Stimulated activated naive CD8-positive, alpha-beta T cell treated with anti-CD3 and anti-CD28 coated beads, Interleukin-15, Interleukin-2, amounts not matched to agents 100 U/mL and 50 U/mL, for 24 hours (primary cell): ENCODE data around the gene BRF1.

Source experiments
- ATAC-seq: fragments of 150-1000 bp; cut with Tn5 transposase; one replicate; pipeline ENCODE4 v1.10.0; 2021
- DNase-seq: peaks from one replicate; pipeline ENCODE4 v3.0.0; 2021

The BRF1 gene

GRCh38 chr14:105209646-105210045 lies 91.2 kb downstream of the BRF1 start:
- DNase-seq (no peak), ATAC-seq (no peak)

- ATAC-seq (no peak), DNase-seq (no peak)
Observed at GRCh38 chr14:105209091-105209490, 91.7 kb downstream of the BRF1 start.

GRCh38 chr14:105208738-105209075 lies 92.1 kb downstream of the BRF1 start:
- no peak for ATAC-seq
- DNase-seq: no peak

- no peak for DNase-seq
- ATAC-seq: no peak
Observed at GRCh38 chr14:105207996-105208737, 92.6 kb downstream of the BRF1 start.

GRCh38 chr14:105207460-105207901 lies 93.3 kb downstream of the BRF1 start:
- ATAC-seq: no peak

GRCh38 chr14:105206873-105207272 lies 93.9 kb downstream of the BRF1 start:
- DNase-seq (no peak), ATAC-seq (no peak)

More at GRCh38 chr14:105207460-105207901, 93.3 kb downstream of the BRF1 start:
- no peak for DNase-seq

- DNase-seq (no peak), ATAC-seq (no peak)
Observed at GRCh38 chr14:105205673-105206208, 95.1 kb downstream of the BRF1 start.

- ATAC-seq: no peak
- no peak for DNase-seq
Observed at GRCh38 chr14:105204931-105205672, 95.7 kb downstream of the BRF1 start.

- no peak for ATAC-seq
- DNase-seq: no peak
Observed at GRCh38 chr14:105204206-105204930, 96.4 kb downstream of the BRF1 start.

- ATAC-seq (no peak), DNase-seq (no peak)
Observed at GRCh38 chr14:105203701-105204100, 97.1 kb downstream of the BRF1 start.

GRCh38 chr14:105203057-105203531 lies 97.7 kb downstream of the BRF1 start:
- peak; percentile 24 for ATAC-seq

GRCh38 chr14:105201925-105202513 lies 98.8 kb downstream of the BRF1 start:
- DNase-seq (peak; percentile 67), ATAC-seq (peak; percentile 53)

More at GRCh38 chr14:105203057-105203531, 97.7 kb downstream of the BRF1 start:
- DNase-seq: peak; percentile 76

- no peak for DNase-seq
- no peak for ATAC-seq
Observed at GRCh38 chr14:105201156-105201924, 99.5 kb downstream of the BRF1 start.

- DNase-seq (no peak), ATAC-seq (no peak)
Observed at GRCh38 chr14:105200641-105201040, 100.2 kb downstream of the BRF1 start.

GRCh38 chr14:105200074-105200473 lies 100.7 kb downstream of the BRF1 start:
- no peak for ATAC-seq
- peak; percentile 44 for DNase-seq

- ATAC-seq: no peak
Observed at GRCh38 chr14:105199093-105199492, 101.7 kb downstream of the BRF1 start.

GRCh38 chr14:105198588-105198987 lies 102.2 kb downstream of the BRF1 start:
- no peak for DNase-seq
- no peak for ATAC-seq

More at GRCh38 chr14:105199093-105199492, 101.7 kb downstream of the BRF1 start:
- no peak for DNase-seq

GRCh38 chr14:105197211-105197641 lies 103.6 kb downstream of the BRF1 start:
- no peak for DNase-seq
- ATAC-seq: peak; percentile 19

- ATAC-seq (no peak), DNase-seq (no peak)
Observed at GRCh38 chr14:105196265-105196960, 104.4 kb downstream of the BRF1 start.

- ATAC-seq (no peak), DNase-seq (no peak)
Observed at GRCh38 chr14:105195522-105196264, 105.1 kb downstream of the BRF1 start.
